Tibial nerve (tissue), 4 donors: ENCODE measurements around the gene TMEM131L.

Source experiments
- EP300 ChIP-seq, 2 donors: sonication (generic); formaldehyde crosslinking; IDR thresholded peaks; one replicate each; pipeline ENCODE4 v1.6.1; 2017; ENCODE audit warnings: antibody characterized with exemption in 2 of 2, mild to moderate bottlenecking in 1 of 2
- POLR2A ChIP-seq, 2 donors: fragments of 450-650 bp; IDR thresholded peaks; one replicate each; pipeline ENCODE4 v1.6.1; 2017; ENCODE audit warnings: antibody characterized with exemption in 2 of 2, mild to moderate bottlenecking in 2 of 2, moderate library complexity in 2 of 2
- TF ChIP-seq, protein P1 (sequence below), 5 experiments: fragments of 200-600 bp in 3 of 5; fragments of 450-650 bp in 2 of 5; sonication (generic) in 3 of 5; IDR thresholded peaks; one replicate each; pipeline ENCODE4 v1.5.1; 2016 to 2019; ENCODE audit warnings: antibody characterized with exemption in 5 of 5, mild to moderate bottlenecking in 3 of 5, moderate library complexity in 2 of 5

DNA sequence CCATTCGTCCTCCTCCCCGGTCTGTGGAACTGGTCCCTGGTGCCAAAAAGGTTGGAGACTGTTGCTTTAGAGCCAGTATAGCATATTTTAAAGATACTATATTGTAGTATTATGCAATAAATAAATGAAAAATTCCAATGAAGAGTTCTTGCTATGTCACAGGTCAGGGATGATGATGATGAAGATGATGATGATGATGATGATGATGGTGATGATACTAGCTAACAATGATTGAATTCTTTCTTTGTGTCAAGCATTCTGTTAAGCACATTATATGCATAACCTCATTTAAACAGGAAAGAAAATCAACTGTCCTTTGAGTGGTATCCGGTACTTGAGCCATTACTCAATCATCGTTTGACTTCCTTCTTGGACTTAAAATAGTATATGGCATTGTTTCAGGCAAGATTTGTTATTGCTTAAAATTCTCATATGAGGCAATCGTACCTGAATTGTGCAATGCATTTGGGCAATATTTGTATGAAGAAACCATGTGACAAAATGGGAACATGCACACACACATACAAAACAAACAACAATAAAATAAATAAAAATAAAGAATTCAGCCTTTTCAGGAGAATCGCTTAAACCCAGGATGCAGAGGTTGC, 195.2 kb downstream of the TMEM131L start:
- TF ChIP-seq, protein P1, sequence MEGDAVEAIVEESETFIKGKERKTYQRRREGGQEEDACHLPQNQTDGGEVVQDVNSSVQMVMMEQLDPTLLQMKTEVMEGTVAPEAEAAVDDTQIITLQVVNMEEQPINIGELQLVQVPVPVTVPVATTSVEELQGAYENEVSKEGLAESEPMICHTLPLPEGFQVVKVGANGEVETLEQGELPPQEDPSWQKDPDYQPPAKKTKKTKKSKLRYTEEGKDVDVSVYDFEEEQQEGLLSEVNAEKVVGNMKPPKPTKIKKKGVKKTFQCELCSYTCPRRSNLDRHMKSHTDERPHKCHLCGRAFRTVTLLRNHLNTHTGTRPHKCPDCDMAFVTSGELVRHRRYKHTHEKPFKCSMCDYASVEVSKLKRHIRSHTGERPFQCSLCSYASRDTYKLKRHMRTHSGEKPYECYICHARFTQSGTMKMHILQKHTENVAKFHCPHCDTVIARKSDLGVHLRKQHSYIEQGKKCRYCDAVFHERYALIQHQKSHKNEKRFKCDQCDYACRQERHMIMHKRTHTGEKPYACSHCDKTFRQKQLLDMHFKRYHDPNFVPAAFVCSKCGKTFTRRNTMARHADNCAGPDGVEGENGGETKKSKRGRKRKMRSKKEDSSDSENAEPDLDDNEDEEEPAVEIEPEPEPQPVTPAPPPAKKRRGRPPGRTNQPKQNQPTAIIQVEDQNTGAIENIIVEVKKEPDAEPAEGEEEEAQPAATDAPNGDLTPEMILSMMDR (IDR thresholded peaks at IDR 0.05), result no peak
- TF ChIP-seq EP300 (IDR thresholded peaks at IDR 0.05) (peak; percentile 90 to 97), POLR2A (IDR thresholded peaks at IDR 0.05) (no peak)
